K562 (cell line): ENCODE results near the gene HES5. TPM values are rescaled to one million over a fixed set of nuclear protein-coding genes. Genes with fewer than 3 reads are reported as not detected.
A peak's percentile ranks its signal among the peaks of the same experiment; 100 is the strongest.

Experiments used
- ARHGAP35 ChIP-seq: fragments of 450-650 bp; IDR thresholded peaks from 2 replicates; pipeline ENCODE4 v1.6.1; 2018; ENCODE audit not compliant: partially characterized antibody
- CCNT2 ChIP-seq: IDR thresholded peaks from 2 replicates; pipeline ENCODE4 v1.6.1; 2011; ENCODE audit warnings: borderline replicate concordance, low read depth, mild to moderate bottlenecking, moderate library complexity, mixed read lengths, low read length; ENCODE audit not compliant: insufficient read length; ENCODE audit errors: extremely low read depth
- CHD1 ChIP-seq: fragments of 200-600 bp; sonication (generic); IDR thresholded peaks from one replicate; pipeline ENCODE4 v1.6.1; 2012; ENCODE audit warnings: mild to moderate bottlenecking, moderate library complexity, low read length, inconsistent platforms
- CXXC5 ChIP-seq: fragments of 250-450 bp; sonication (Bioruptor Pico); IDR thresholded peaks from 2 replicates; pipeline ENCODE4 v1.8.0; 2022; ENCODE audit warnings: inconsistent platforms, mild to moderate bottlenecking, moderate library complexity
- MYBL2 ChIP-seq, 2 experiments: fragments of 450-650 bp in 1 of 2; sonication (generic) in 1 of 2; formaldehyde crosslinking in 1 of 2; IDR thresholded peaks; 2 replicates each; pipeline versions ENCODE4 v1.6.1 to v1.8.1; 2017 to 2022; ENCODE audit warnings: borderline replicate concordance in 1 of 2, inconsistent platforms in 1 of 2, low read depth in 1 of 2, mild to moderate bottlenecking in 1 of 2, missing genetic modification reagents in 1 of 2, moderate library complexity in 1 of 2
- RBM14 ChIP-seq: fragments of 200-400 bp; formaldehyde crosslinking; IDR thresholded peaks from 2 replicates; pipeline ENCODE4 v1.6.1; 2018; ENCODE audit warnings: low read depth, mild to moderate bottlenecking, low read length, moderate library complexity, borderline replicate concordance; ENCODE audit not compliant: insufficient read depth
- TRIM28 ChIP-seq: fragments of 450-650 bp; IDR thresholded peaks from 2 replicates; pipeline ENCODE4 v1.6.1; 2017
- ZNF165 ChIP-seq: fragments of 250-450 bp; sonication (Bioruptor Pico); IDR thresholded peaks from 2 replicates; pipeline ENCODE4 v1.4.0; 2020; ENCODE audit warnings: borderline replicate concordance
- polyA plus RNA-seq, 8 experiments: library from polyadenylated mRNA; depleted of rRNA in 4 of 8; stranded (reverse) in 5 of 8; unstranded in 3 of 8; fragments of >200 nt; fragmentation: Nextera tagmentation in 2 of 8; fragmentation: Illumina TruSeq in 1 of 8; extraction: Ambion mirVana in 2 of 8; extraction: Trizol in 1 of 8; gene quantifications; 2 replicates each; pipeline versions ENCODE4 v1.2.1 to v1.2.3, GENCODE V29; 2011 to 2014; ENCODE audit warnings: inconsistent platforms in 1 of 8, missing spikeins in 1 of 8
- total RNA-seq, 7 experiments: library from RNA; depleted of rRNA in 6 of 7; stranded (reverse); fragments of >200 nt in 6 of 7; fragmentation: Illumina TruSeq in 2 of 7; extraction: Trizol in 2 of 7; gene quantifications; 2 replicates each; pipeline versions ENCODE4 v1.2.1 to v1.2.3, GENCODE V29; 2011 to 2021; ENCODE audit warnings: low replicate concordance in 1 of 7
- TF ChIP-seq, protein P1 (sequence below): fragments of 250-450 bp; sonication (Bioruptor Pico); IDR thresholded peaks from 2 replicates; pipeline ENCODE4 v1.4.0; 2020
- TF ChIP-seq, protein P2 (sequence below): sonication (generic); formaldehyde crosslinking; IDR thresholded peaks from 2 replicates; pipeline ENCODE4 v1.8.1; 2022; ENCODE audit warnings: missing genetic modification reagents
- TF ChIP-seq, protein P3 (sequence below), 2 experiments: IDR thresholded peaks; 2 replicates each; pipeline ENCODE4 v1.6.1; 2011; ENCODE audit warnings: borderline replicate concordance in 1 of 2, control low read depth in 1 of 2, low read depth in 1 of 2, low read length in 1 of 2, mild to moderate bottlenecking in 1 of 2, mixed read lengths in 1 of 2, moderate library complexity in 1 of 2; ENCODE audit not compliant: insufficient read depth in 1 of 2, insufficient read length in 1 of 2, poor library complexity in 1 of 2, severe bottlenecking in 1 of 2; ENCODE audit errors: extremely low read depth in 1 of 2
- TF ChIP-seq, protein P4 (sequence below): fragments of 200-800 bp; sonication (Bioruptor generic); IDR thresholded peaks from 2 replicates; pipeline ENCODE4 v1.6.1; 2017; ENCODE audit warnings: missing genetic modification characterization, missing compliant biosample characterization
- TF ChIP-seq, protein P5 (sequence below): fragments of 450-650 bp; formaldehyde crosslinking; conservative IDR thresholded peaks from 2 replicates; pipeline ENCODE4 v1.4.0; 2022; ENCODE audit warnings: mild to moderate bottlenecking, missing genetic modification characterization

The HES5 gene
- total and polyA plus RNA-seq, 9 of the 15 experiments (the other 6 are each of a cell fraction or from before 2014, with no cell fraction given) = not detected

DNA sequence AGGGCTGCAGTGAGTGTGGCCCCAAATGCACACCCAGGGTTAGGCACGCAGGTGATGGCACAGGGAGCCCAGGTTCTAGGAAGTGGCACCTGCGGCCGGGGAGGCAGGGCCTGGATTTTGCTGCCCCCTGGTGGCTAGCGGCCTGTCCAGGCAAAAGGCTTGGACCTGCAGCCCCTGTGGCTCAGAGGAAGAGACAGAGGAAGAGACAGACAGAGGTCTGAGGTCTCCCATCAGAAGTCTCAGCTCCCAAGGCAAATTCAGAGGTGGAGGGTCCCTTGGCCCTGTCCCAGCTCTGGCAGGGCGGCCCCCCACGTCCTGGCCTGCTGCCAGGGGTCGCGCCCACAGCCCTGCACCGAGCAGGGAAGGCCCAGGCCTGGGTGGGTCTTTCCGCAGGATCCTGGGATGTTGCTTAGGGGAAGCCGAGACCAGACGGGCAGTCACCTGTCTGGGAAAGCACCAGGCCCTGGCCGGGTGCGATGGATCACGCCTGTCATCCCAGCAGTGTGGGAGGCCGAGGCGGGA, 18.1 kb upstream of the HES5 start (continued):
- TF ChIP-seq, protein P1, sequence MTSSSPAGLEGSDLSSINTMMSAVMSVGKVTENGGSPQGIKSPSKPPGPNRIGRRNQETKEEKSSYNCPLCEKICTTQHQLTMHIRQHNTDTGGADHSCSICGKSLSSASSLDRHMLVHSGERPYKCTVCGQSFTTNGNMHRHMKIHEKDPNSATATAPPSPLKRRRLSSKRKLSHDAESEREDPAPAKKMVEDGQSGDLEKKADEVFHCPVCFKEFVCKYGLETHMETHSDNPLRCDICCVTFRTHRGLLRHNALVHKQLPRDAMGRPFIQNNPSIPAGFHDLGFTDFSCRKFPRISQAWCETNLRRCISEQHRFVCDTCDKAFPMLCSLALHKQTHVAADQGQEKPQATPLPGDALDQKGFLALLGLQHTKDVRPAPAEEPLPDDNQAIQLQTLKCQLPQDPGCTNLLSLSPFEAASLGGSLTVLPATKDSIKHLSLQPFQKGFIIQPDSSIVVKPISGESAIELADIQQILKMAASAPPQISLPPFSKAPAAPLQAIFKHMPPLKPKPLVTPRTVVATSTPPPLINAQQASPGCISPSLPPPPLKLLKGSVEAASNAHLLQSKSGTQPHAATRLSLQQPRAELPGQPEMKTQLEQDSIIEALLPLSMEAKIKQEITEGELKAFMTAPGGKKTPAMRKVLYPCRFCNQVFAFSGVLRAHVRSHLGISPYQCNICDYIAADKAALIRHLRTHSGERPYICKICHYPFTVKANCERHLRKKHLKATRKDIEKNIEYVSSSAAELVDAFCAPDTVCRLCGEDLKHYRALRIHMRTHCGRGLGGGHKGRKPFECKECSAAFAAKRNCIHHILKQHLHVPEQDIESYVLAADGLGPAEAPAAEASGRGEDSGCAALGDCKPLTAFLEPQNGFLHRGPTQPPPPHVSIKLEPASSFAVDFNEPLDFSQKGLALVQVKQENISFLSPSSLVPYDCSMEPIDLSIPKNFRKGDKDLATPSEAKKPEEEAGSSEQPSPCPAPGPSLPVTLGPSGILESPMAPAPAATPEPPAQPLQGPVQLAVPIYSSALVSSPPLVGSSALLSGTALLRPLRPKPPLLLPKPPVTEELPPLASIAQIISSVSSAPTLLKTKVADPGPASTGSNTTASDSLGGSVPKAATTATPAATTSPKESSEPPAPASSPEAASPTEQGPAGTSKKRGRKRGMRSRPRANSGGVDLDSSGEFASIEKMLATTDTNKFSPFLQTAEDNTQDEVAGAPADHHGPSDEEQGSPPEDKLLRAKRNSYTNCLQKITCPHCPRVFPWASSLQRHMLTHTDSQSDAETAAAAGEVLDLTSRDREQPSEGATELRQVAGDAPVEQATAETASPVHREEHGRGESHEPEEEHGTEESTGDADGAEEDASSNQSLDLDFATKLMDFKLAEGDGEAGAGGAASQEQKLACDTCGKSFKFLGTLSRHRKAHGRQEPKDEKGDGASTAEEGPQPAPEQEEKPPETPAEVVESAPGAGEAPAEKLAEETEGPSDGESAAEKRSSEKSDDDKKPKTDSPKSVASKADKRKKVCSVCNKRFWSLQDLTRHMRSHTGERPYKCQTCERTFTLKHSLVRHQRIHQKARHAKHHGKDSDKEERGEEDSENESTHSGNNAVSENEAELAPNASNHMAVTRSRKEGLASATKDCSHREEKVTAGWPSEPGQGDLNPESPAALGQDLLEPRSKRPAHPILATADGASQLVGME (CRISPR knock-in tag) = peak; percentile 52; the same call in 1 of the 2 replicates
- TF ChIP-seq CXXC5 (CRISPR knock-in tag) (no peak; the same call in 1 of the 2 replicates), CHD1 (peak; percentile 57), ARHGAP35 (no peak), CCNT2 (no peak), ZNF165 (0 out of 2 replicates have a peak, but pooled peaks have one; percentile 26), TRIM28 (no peak), RBM14 (no peak), MYBL2 (IDR thresholded peaks at IDR 0.05; ENCODE audit: low read depth) (no peak), MYBL2 (CRISPR knock-in tag; IDR thresholded peaks at IDR 0.05; ENCODE audit: borderline replicate concordance) (no peak)
- TF ChIP-seq, protein P2, sequence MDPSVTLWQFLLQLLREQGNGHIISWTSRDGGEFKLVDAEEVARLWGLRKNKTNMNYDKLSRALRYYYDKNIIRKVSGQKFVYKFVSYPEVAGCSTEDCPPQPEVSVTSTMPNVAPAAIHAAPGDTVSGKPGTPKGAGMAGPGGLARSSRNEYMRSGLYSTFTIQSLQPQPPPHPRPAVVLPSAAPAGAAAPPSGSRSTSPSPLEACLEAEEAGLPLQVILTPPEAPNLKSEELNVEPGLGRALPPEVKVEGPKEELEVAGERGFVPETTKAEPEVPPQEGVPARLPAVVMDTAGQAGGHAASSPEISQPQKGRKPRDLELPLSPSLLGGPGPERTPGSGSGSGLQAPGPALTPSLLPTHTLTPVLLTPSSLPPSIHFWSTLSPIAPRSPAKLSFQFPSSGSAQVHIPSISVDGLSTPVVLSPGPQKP = no peak
- TF ChIP-seq, protein P3, sequence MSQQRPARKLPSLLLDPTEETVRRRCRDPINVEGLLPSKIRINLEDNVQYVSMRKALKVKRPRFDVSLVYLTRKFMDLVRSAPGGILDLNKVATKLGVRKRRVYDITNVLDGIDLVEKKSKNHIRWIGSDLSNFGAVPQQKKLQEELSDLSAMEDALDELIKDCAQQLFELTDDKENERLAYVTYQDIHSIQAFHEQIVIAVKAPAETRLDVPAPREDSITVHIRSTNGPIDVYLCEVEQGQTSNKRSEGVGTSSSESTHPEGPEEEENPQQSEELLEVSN (IDR thresholded peaks at IDR 0.05; ENCODE audit: borderline replicate concordance in 1 of 2, extremely low read depth in 1 of 2, insufficient read depth in 1 of 2, insufficient read length in 1 of 2, low read depth in 1 of 2, low read length in 1 of 2, poor library complexity in 1 of 2, severe bottlenecking in 1 of 2) = no peak
- TF ChIP-seq, protein P4, sequence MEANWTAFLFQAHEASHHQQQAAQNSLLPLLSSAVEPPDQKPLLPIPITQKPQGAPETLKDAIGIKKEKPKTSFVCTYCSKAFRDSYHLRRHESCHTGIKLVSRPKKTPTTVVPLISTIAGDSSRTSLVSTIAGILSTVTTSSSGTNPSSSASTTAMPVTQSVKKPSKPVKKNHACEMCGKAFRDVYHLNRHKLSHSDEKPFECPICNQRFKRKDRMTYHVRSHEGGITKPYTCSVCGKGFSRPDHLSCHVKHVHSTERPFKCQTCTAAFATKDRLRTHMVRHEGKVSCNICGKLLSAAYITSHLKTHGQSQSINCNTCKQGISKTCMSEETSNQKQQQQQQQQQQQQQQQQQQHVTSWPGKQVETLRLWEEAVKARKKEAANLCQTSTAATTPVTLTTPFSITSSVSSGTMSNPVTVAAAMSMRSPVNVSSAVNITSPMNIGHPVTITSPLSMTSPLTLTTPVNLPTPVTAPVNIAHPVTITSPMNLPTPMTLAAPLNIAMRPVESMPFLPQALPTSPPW (CRISPR knock-in tag) = peak; percentile 37; the same call in 1 of the 2 replicates
- TF ChIP-seq, protein P5, sequence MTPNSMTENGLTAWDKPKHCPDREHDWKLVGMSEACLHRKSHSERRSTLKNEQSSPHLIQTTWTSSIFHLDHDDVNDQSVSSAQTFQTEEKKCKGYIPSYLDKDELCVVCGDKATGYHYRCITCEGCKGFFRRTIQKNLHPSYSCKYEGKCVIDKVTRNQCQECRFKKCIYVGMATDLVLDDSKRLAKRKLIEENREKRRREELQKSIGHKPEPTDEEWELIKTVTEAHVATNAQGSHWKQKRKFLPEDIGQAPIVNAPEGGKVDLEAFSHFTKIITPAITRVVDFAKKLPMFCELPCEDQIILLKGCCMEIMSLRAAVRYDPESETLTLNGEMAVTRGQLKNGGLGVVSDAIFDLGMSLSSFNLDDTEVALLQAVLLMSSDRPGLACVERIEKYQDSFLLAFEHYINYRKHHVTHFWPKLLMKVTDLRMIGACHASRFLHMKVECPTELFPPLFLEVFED = no peak
